Mesendoderm (in vitro differentiated cells): ENCODE results near the gene PRDM2.

Experiments used
- DNase-seq: peaks from one replicate; pipeline ENCODE4 v3.0.0; 2013
- H2AK5ac ChIP-seq: 2 replicates; pipeline ENCODE4 v1.6.1; 2013; ENCODE audit warnings: low read length, inconsistent platforms
- H2BK120ac ChIP-seq: 2 replicates; pipeline ENCODE4 v1.6.1; 2013; ENCODE audit warnings: low read depth, mild to moderate bottlenecking, low read length, moderate library complexity, mixed read lengths
- H2BK15ac ChIP-seq: replicated peaks from 2 replicates; pipeline ENCODE4 v1.6.1; 2013; ENCODE audit warnings: low read depth, mild to moderate bottlenecking, moderate library complexity
- H2BK5ac ChIP-seq: 2 replicates; pipeline ENCODE4 v1.6.1; 2013; ENCODE audit warnings: low read length, inconsistent platforms
- H3K18ac ChIP-seq: 2 replicates; pipeline ENCODE4 v1.6.1; 2013; ENCODE audit warnings: mild to moderate bottlenecking, low read length, mixed read lengths
- H3K23ac ChIP-seq: one replicate; pipeline ENCODE4 v1.6.1; 2013; ENCODE audit warnings: low read length
- H3K27ac ChIP-seq: 2 replicates; pipeline ENCODE4 v1.5.1; 2013; ENCODE audit warnings: low read depth, mild to moderate bottlenecking, inconsistent platforms, low read length, moderate library complexity
- H3K27me3 ChIP-seq: 2 replicates; pipeline ENCODE4 v1.6.1; 2013; ENCODE audit warnings: low read length, control low read depth, mild to moderate bottlenecking, inconsistent platforms; ENCODE audit not compliant: insufficient read depth, poor library complexity
- H3K36me3 ChIP-seq: 2 replicates; pipeline ENCODE4 v1.6.1; 2013; ENCODE audit warnings: low read length, inconsistent platforms; ENCODE audit not compliant: control insufficient read depth, insufficient read depth
- H3K4ac ChIP-seq: one replicate; pipeline ENCODE4 v1.6.1; 2013; ENCODE audit warnings: low read depth, mild to moderate bottlenecking, low read length, moderate library complexity
- H3K4me1 ChIP-seq: 2 replicates; pipeline ENCODE4 v1.6.1; 2013; ENCODE audit warnings: low read depth, low read length, inconsistent platforms; ENCODE audit not compliant: control insufficient read depth
- H3K4me2 ChIP-seq: 2 replicates; pipeline ENCODE4 v1.6.1; 2013; ENCODE audit warnings: low read length
- H3K4me3 ChIP-seq: 2 replicates; pipeline ENCODE4 v1.5.1; 2013; ENCODE audit warnings: mild to moderate bottlenecking, low read length
- H3K56ac ChIP-seq: one replicate; pipeline ENCODE4 v1.6.1; 2013; ENCODE audit warnings: low read length
- H3K79me1 ChIP-seq: 2 replicates; pipeline ENCODE4 v1.6.1; 2013; ENCODE audit warnings: low read length, inconsistent platforms
- H3K79me2 ChIP-seq: 2 replicates; pipeline ENCODE4 v1.6.1; 2013; ENCODE audit warnings: mild to moderate bottlenecking, low read length; ENCODE audit not compliant: control insufficient read depth, insufficient read depth
- H3K9ac ChIP-seq: 2 replicates; pipeline ENCODE4 v1.6.1; 2013; ENCODE audit warnings: low read length, inconsistent platforms
- H4K5ac ChIP-seq: one replicate; pipeline ENCODE4 v1.6.1; 2013; ENCODE audit warnings: low read length
- H4K8ac ChIP-seq: one replicate; pipeline ENCODE4 v1.6.1; 2013; ENCODE audit warnings: low read depth, mild to moderate bottlenecking, control low read depth, low read length, moderate library complexity
- WGBS: extraction: QIAGEN DNeasy Blood & Tissue Kit; methylation state at CpG from one replicate; pipeline ENCODE4 v1.1.7; 2013; ENCODE audit warnings: low lambda C conversion rate, missing lambda C conversion rate; ENCODE audit not compliant: insufficient coverage; ENCODE audit errors: extremely low coverage; 5-methylcytosine and 5-hydroxymethylcytosine counted together

The PRDM2 gene

DNA sequence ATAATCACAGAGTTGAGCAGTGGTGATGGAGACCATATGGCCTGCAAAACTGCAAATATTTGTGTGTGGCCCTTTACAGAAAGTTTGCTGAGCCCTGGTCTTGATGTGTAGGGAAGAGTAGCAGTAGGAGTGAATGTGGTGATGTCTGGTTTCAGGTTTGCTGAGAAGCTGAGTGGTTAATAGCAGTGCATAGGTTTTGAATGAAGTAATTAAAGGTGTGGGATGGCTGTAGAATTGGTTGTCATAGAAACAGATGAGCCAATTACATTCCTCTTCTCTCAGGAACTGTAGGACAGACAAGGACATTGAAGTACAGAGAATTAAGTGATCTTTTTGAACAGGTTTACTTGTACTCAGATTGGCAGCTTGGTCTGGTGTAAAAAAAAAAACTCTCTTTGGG is 37.4 kb downstream of the PRDM2 start:
- Histone ChIP-seq H3K4me3 (no peak overlapping the region), H3K4ac (no peak overlapping the region), H2AK5ac (no peak overlapping the region), H3K18ac (no peak overlapping the region), H3K56ac (no peak overlapping the region), H2BK15ac (no peak overlapping the region), H3K79me2 (no peaks in the 10 kb centered on the region), H4K8ac (no peak overlapping the region), H3K4me2 (no peak overlapping the region), H3K36me3 (no peaks in the 10 kb centered on the region), H2BK5ac (no peak overlapping the region), H3K27ac (no peak overlapping the region), H2BK120ac (no peak overlapping the region), H3K79me1 (no peaks in the 10 kb centered on the region), H4K5ac (no peak overlapping the region), H3K23ac (no peak overlapping the region), H3K9ac (no peak overlapping the region), H3K4me1 (no peaks in the 10 kb centered on the region), H3K27me3 (no peaks in the 10 kb centered on the region)
- DNase-seq, result peak; percentile 82

GRCh38 chr1:13746342-13746741 is 46.4 kb downstream of the PRDM2 start:
- H4K5ac ChIP-seq, result no peak overlapping the region
- no peak overlapping the region for H2BK5ac ChIP-seq
- H2BK120ac ChIP-seq, result no peak overlapping the region
- H3K4ac ChIP-seq, result no peak overlapping the region
- no peak overlapping the region for H3K4me2 ChIP-seq
- H3K56ac ChIP-seq, result no peak overlapping the region
- no peak for DNase-seq
- no peak overlapping the region for H3K9ac ChIP-seq
- peaks cover 2% of the 10 kb centered on the region for H3K79me2 ChIP-seq
- H3K27me3 ChIP-seq, result no peaks in the 10 kb centered on the region
- H3K4me3 ChIP-seq, result no peak overlapping the region
- no peaks in the 10 kb centered on the region for H3K4me1 ChIP-seq
- no peak overlapping the region for H4K8ac ChIP-seq
- WGBS, result no CpG with 5 or more reads among the region's 3 CpGs
- H3K36me3 ChIP-seq, result no peaks in the 10 kb centered on the region
- H3K27ac ChIP-seq, result no peak overlapping the region
- no peak overlapping the region for H2AK5ac ChIP-seq
- no peak overlapping the region for H3K18ac ChIP-seq
- H3K23ac ChIP-seq, result no peak overlapping the region
- H2BK15ac ChIP-seq, result no peak overlapping the region
- H3K79me1 ChIP-seq, result no peaks in the 10 kb centered on the region

- H2BK5ac ChIP-seq, result no peak overlapping the region
- H2BK15ac ChIP-seq, result no peak overlapping the region
- peak overlapping the region; percentile 90 for H3K4ac ChIP-seq
- peaks cover 9% of the 10 kb centered on the region for H3K79me1 ChIP-seq
- H3K79me2 ChIP-seq, result peaks cover 15% of the 10 kb centered on the region
- H3K23ac ChIP-seq, result peak overlapping the region; percentile 94
- no peaks in the 10 kb centered on the region for H3K4me1 ChIP-seq
- H4K5ac ChIP-seq, result no peak overlapping the region
- no peak overlapping the region for H2BK120ac ChIP-seq
- peak overlapping the region; percentile 80 for H3K9ac ChIP-seq
- H3K4me2 ChIP-seq, result peak overlapping the region; percentile 96
- H4K8ac ChIP-seq, result no peak overlapping the region
- H3K4me3 ChIP-seq, result peak overlapping the region; percentile 25
- H3K36me3 ChIP-seq, result no peaks in the 10 kb centered on the region
- peak overlapping the region; percentile 80 for H3K56ac ChIP-seq
- H2AK5ac ChIP-seq, result no peak overlapping the region
- peak overlapping the region; percentile 92 for H3K27ac ChIP-seq
- H3K18ac ChIP-seq, result peak overlapping the region; percentile 89
- DNase-seq, result peak; percentile 98
- H3K27me3 ChIP-seq, result no peaks in the 10 kb centered on the region
- no CpG with 5 or more reads among the region's 83 CpGs for WGBS
These were observed 48.9 kb downstream of the PRDM2 start for GRCh38 chr1:13748610-13749505.

- Histone ChIP-seq H2BK120ac (no peak overlapping the region), H2BK15ac (peak overlapping the region; percentile 28), H4K5ac (no peak overlapping the region), H2BK5ac (no peak overlapping the region), H3K4ac (peak overlapping the region; percentile 90), H3K79me1 (peaks cover 18% of the 10 kb centered on the region), H3K4me1 (no peaks in the 10 kb centered on the region), H4K8ac (no peak overlapping the region), H3K36me3 (peaks cover 3% of the 10 kb centered on the region), H3K27me3 (no peaks in the 10 kb centered on the region), H3K9ac (peak overlapping the region; percentile 84), H3K27ac (peak overlapping the region; percentile 92), H3K18ac (peak overlapping the region; percentile 89), H2AK5ac (no peak overlapping the region), H3K4me2 (peak overlapping the region; percentile 39), H3K4me3 (peak overlapping the region; percentile 85), H3K56ac (peak overlapping the region; percentile 92), H3K79me2 (peaks cover 24% of the 10 kb centered on the region), H3K23ac (peak overlapping the region; percentile 15)
- no CpG with 5 or more reads among the region's 81 CpGs for WGBS
- DNase-seq, result peak; percentile 68
These were observed 49.8 kb downstream of the PRDM2 start for GRCh38 chr1:13749543-13750341.

DNA sequence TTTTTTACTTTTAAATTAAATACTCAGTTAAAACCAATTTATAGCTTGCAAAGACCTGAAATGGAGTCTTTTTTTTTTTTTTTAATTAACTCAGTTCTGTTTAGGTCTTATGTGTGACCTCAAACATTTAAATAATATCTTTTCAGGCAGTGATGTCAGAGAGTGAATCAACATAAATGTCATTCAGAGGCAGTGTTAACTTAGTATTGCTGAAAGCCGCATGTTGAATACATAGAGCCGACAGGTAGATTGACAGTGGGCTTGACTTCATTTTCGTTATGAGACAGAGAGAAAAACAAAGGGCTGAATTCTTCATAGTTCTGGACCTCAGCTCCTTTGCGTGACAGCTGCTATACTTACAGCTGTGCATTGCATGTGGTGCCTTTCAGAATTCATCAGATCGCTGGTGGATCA is 51.5 kb downstream of the PRDM2 start:
- no peak overlapping the region for H2BK120ac ChIP-seq
- H2AK5ac ChIP-seq, result no peak overlapping the region
- no peak for DNase-seq
- H3K4me1 ChIP-seq, result no peaks in the 10 kb centered on the region
- H4K5ac ChIP-seq, result no peak overlapping the region
- H3K79me1 ChIP-seq, result peaks cover 19% of the 10 kb centered on the region
- no peak overlapping the region for H3K27ac ChIP-seq
- no peak overlapping the region for H4K8ac ChIP-seq
- H3K4ac ChIP-seq, result no peak overlapping the region
- no peak overlapping the region for H3K18ac ChIP-seq
- no peaks in the 10 kb centered on the region for H3K27me3 ChIP-seq
- H2BK5ac ChIP-seq, result no peak overlapping the region
- no peak overlapping the region for H3K23ac ChIP-seq
- peaks cover 27% of the 10 kb centered on the region for H3K79me2 ChIP-seq
- H2BK15ac ChIP-seq, result no peak overlapping the region
- no peak overlapping the region for H3K9ac ChIP-seq
- no peak overlapping the region for H3K4me3 ChIP-seq
- peaks cover 3% of the 10 kb centered on the region for H3K36me3 ChIP-seq
- H3K56ac ChIP-seq, result no peak overlapping the region
- no peak overlapping the region for H3K4me2 ChIP-seq
- WGBS, result no CpG with 5 or more reads among the region's 5 CpGs
